ENCODE measurements around the gene MARK2. TPM values are rescaled to one million over a fixed set of nuclear protein-coding genes. Genes with fewer than 3 reads are reported as not detected.

The MARK2 gene
- total and polyA plus RNA-seq, 10 of the 15 experiments (the other 5 are each of a cell fraction or from before 2014, with no cell fraction given): 0.19 to 29.5 (median 13.2) TPM

- TF ChIP-seq IKZF2 (IDR thresholded peaks at IDR 0.05) (no peak), ZNF622 (IDR thresholded peaks at IDR 0.05) (no peak), NFYA (IDR thresholded peaks at IDR 0.05; ENCODE audit: borderline replicate concordance, low read depth, low read length) (no peak), BCL3 (IDR thresholded peaks at IDR 0.05; ENCODE audit: borderline replicate concordance, insufficient read depth, low read depth, low read length, poor library complexity, severe bottlenecking) (no peak), CHD2 (IDR thresholded peaks at IDR 0.05; ENCODE audit: borderline replicate concordance, low read depth, low read length) (no peak), IKZF1 (conservative IDR thresholded peaks at IDR 0.05) (no peak), POLR2AphosphoS5 (IDR thresholded peaks at IDR 0.05; ENCODE audit: low read length) (no peak), RELA (IDR thresholded peaks at IDR 0.05; ENCODE audit: borderline replicate concordance, partially characterized antibody) (no peak)
- TF ChIP-seq, protein P1, sequence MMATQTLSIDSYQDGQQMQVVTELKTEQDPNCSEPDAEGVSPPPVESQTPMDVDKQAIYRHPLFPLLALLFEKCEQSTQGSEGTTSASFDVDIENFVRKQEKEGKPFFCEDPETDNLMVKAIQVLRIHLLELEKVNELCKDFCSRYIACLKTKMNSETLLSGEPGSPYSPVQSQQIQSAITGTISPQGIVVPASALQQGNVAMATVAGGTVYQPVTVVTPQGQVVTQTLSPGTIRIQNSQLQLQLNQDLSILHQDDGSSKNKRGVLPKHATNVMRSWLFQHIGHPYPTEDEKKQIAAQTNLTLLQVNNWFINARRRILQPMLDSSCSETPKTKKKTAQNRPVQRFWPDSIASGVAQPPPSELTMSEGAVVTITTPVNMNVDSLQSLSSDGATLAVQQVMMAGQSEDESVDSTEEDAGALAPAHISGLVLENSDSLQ (IDR thresholded peaks at IDR 0.05): no peak
- TF ChIP-seq, protein P2, sequence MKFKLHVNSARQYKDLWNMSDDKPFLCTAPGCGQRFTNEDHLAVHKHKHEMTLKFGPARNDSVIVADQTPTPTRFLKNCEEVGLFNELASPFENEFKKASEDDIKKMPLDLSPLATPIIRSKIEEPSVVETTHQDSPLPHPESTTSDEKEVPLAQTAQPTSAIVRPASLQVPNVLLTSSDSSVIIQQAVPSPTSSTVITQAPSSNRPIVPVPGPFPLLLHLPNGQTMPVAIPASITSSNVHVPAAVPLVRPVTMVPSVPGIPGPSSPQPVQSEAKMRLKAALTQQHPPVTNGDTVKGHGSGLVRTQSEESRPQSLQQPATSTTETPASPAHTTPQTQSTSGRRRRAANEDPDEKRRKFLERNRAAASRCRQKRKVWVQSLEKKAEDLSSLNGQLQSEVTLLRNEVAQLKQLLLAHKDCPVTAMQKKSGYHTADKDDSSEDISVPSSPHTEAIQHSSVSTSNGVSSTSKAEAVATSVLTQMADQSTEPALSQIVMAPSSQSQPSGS (IDR thresholded peaks at IDR 0.05; ENCODE audit: low read length): no peak
- TF ChIP-seq, protein P3, sequence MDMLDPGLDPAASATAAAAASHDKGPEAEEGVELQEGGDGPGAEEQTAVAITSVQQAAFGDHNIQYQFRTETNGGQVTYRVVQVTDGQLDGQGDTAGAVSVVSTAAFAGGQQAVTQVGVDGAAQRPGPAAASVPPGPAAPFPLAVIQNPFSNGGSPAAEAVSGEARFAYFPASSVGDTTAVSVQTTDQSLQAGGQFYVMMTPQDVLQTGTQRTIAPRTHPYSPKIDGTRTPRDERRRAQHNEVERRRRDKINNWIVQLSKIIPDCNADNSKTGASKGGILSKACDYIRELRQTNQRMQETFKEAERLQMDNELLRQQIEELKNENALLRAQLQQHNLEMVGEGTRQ (IDR thresholded peaks at IDR 0.05; ENCODE audit: borderline replicate concordance, low read depth, low read length): no peak
- TF ChIP-seq, protein P4, sequence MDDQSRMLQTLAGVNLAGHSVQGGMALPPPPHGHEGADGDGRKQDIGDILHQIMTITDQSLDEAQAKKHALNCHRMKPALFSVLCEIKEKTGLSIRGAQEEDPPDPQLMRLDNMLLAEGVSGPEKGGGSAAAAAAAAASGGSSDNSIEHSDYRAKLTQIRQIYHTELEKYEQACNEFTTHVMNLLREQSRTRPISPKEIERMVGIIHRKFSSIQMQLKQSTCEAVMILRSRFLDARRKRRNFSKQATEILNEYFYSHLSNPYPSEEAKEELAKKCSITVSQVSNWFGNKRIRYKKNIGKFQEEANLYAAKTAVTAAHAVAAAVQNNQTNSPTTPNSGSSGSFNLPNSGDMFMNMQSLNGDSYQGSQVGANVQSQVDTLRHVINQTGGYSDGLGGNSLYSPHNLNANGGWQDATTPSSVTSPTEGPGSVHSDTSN (IDR thresholded peaks at IDR 0.05; ENCODE audit: insufficient replicate concordance, low read depth, low read length): no peak
These were observed 34.4 kb downstream of the MARK2 start (continued) for GRCh38 chr11:63873311-63873710.

All from GM12878 (cell line).